Embryonic facial prominence (tissue), 1 donor: ENCODE data around the gene GTF2E1.
"Not testable (repeated sequence)": the region's sequence is repeated elsewhere in the genome, so short reads cannot be mapped to it uniquely, and the experiment has no call there.

ENCODE experiments used
- DNase-seq: peaks from one replicate; pipeline ENCODE4 v3.0.0-alpha.2; 2016; ENCODE audit errors: extremely low spot score

The GTF2E1 gene

GRCh38 chr3:120742198-120742848 is at the start of gene GTF2E1, which contains the start of gene RABL3:
Gene GTF2E1 (plus strand): TSS chr3:120742744. CDS start chr3:120750553, 7,809 bp downstream.
Gene RABL3 (minus strand): TSS chr3:120742516. CDS start chr3:120742507, 9 bp downstream.
- peak; percentile 100 for DNase-seq

GRCh38 chr3:120693439-120694171 is 48.9 kb upstream of the GTF2E1 start:
- DNase-seq: no peak

GRCh38 chr3:120699333-120699732 is 43.2 kb upstream of the GTF2E1 start:
- no peak for DNase-seq

GRCh38 chr3:120705884-120706582 is 36.5 kb upstream of the GTF2E1 start:
- DNase-seq: no peak

- no peak for DNase-seq
These were observed 35.6 kb upstream of the GTF2E1 start for GRCh38 chr3:120706950-120707349.

- DNase-seq: no peak
These were observed 34.1 kb upstream of the GTF2E1 start for GRCh38 chr3:120708408-120708807.

- DNase-seq: no peak
These were observed 32.2 kb upstream of the GTF2E1 start for GRCh38 chr3:120710369-120710768.

GRCh38 chr3:120713262-120713661 is 29.3 kb upstream of the GTF2E1 start:
- no peak for DNase-seq

- DNase-seq: not testable (repeated sequence)
These were observed 23.2 kb upstream of the GTF2E1 start for GRCh38 chr3:120719167-120719834.

GRCh38 chr3:120726791-120727190 is 15.8 kb upstream of the GTF2E1 start:
- no peak for DNase-seq

- DNase-seq: no peak
These were observed 11.7 kb upstream of the GTF2E1 start for GRCh38 chr3:120730576-120731542.

- not testable (repeated sequence) for DNase-seq
These were observed 4.5 kb upstream of the GTF2E1 start for GRCh38 chr3:120738006-120738405.

GRCh38 chr3:120741320-120741719 is 1.2 kb upstream of the GTF2E1 start:
- no peak for DNase-seq

GRCh38 chr3:120741837-120742197 is 727 bp upstream of the GTF2E1 start:
- no peak for DNase-seq

GRCh38 chr3:120742849-120743365 is 363 bp downstream of the GTF2E1 start:
- no peak for DNase-seq

GRCh38 chr3:120743556-120744195 is 1.1 kb downstream of the GTF2E1 start:
- no peak for DNase-seq

- DNase-seq: no peak
These were observed 2.9 kb downstream of the GTF2E1 start for GRCh38 chr3:120745466-120745865.

GRCh38 chr3:120749843-120750242 is 7.3 kb downstream of the GTF2E1 start:
- DNase-seq: no peak

GRCh38 chr3:120752230-120752629 is 9.7 kb downstream of the GTF2E1 start:
- DNase-seq: no peak

GRCh38 chr3:120752865-120753264 is 10.3 kb downstream of the GTF2E1 start:
- DNase-seq: no peak
